IMR-90 (cell line): Measurements from ENCODE around the gene HECW1.

Experiments
- BHLHE40 ChIP-seq: fragments of 150-350 bp; IDR thresholded peaks from 2 replicates; pipeline ENCODE4 v1.6.1; 2016; ENCODE audit warnings: mild to moderate bottlenecking, low read depth, low read length
- CEBPB ChIP-seq: IDR thresholded peaks from 2 replicates; pipeline ENCODE4 v1.6.1; 2012; ENCODE audit warnings: low read depth, low read length, improper control_type of control experiment
- CHD1 ChIP-seq: IDR thresholded peaks from 2 replicates; pipeline ENCODE4 v1.6.1; 2012; ENCODE audit warnings: low read depth, low read length, improper control_type of control experiment
- ELK1 ChIP-seq: fragments of 150-350 bp; IDR thresholded peaks from 2 replicates; pipeline ENCODE4 v1.6.1; 2016; ENCODE audit warnings: low read depth, mild to moderate bottlenecking, low read length, moderate library complexity, borderline replicate concordance
- MAFK ChIP-seq: IDR thresholded peaks from 2 replicates; pipeline ENCODE4 v1.6.1; 2012; ENCODE audit warnings: low read depth, low read length, improper control_type of control experiment
- NFE2L2 ChIP-seq: fragments of 150-350 bp; IDR thresholded peaks from 2 replicates; pipeline ENCODE4 v1.6.1; 2016; ENCODE audit warnings: low read depth, mild to moderate bottlenecking, low read length
- POLR2A ChIP-seq: IDR thresholded peaks from 2 replicates; pipeline ENCODE4 v1.6.1; 2012; ENCODE audit warnings: mild to moderate bottlenecking, low read depth, low read length
- RCOR1 ChIP-seq: IDR thresholded peaks from 2 replicates; pipeline ENCODE4 v1.6.1; 2012; ENCODE audit warnings: mild to moderate bottlenecking, low read length, improper control_type of control experiment; ENCODE audit not compliant: insufficient replicate concordance
- USF2 ChIP-seq: fragments of 150-350 bp; IDR thresholded peaks from 2 replicates; pipeline ENCODE4 v1.6.1; 2017; ENCODE audit warnings: mild to moderate bottlenecking, antibody characterized with exemption, low read length, low read depth
- TF ChIP-seq, protein P1 (sequence below): conservative IDR thresholded peaks from 2 replicates; pipeline ENCODE4 v1.5.1; 2012; ENCODE audit warnings: mild to moderate bottlenecking, low read depth, low read length, improper control_type of control experiment

DNA sequence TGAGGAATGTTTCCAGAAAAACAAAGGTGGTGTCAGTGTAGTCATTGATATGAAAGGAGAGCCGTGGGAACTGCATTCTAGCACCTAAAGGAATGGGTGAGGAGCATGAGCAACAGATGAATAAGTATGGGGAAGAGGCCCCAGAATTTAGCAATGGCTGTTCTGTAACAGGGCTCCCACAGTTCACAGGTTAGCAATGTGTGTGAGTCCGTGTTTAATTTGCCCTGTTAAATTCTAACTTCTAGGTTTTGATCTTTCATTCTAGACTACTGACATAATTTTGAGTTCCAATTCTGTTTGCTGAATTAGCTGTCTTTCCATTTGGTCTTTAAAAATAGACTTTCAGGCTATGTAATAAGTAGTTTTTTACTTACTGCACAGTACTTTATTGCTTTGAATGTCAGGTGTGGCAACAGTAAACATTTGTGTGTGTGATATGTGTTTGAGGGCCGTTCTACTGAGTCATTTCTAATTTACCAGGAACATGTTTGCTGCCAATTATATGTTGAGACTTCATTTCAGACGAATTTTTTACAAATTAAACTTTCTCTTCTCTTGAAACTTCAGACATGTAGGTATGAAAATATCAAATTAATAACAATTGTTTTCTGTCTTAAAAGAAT lies 479.2 kb downstream of the HECW1 start:
- TF ChIP-seq, protein P1, sequence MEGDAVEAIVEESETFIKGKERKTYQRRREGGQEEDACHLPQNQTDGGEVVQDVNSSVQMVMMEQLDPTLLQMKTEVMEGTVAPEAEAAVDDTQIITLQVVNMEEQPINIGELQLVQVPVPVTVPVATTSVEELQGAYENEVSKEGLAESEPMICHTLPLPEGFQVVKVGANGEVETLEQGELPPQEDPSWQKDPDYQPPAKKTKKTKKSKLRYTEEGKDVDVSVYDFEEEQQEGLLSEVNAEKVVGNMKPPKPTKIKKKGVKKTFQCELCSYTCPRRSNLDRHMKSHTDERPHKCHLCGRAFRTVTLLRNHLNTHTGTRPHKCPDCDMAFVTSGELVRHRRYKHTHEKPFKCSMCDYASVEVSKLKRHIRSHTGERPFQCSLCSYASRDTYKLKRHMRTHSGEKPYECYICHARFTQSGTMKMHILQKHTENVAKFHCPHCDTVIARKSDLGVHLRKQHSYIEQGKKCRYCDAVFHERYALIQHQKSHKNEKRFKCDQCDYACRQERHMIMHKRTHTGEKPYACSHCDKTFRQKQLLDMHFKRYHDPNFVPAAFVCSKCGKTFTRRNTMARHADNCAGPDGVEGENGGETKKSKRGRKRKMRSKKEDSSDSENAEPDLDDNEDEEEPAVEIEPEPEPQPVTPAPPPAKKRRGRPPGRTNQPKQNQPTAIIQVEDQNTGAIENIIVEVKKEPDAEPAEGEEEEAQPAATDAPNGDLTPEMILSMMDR: no peak
- TF ChIP-seq CHD1 (no peak), POLR2A (no peak), CEBPB (no peak), ELK1 (no peak), USF2 (no peak), BHLHE40 (no peak), RCOR1 (no peak), MAFK (no peak), NFE2L2 (no peak)
